ENCODE results near the gene CDKN1B. TPM values are rescaled to one million over a fixed set of nuclear protein-coding genes. Genes with fewer than 3 reads are reported as not detected.

CDKN1B gene
- total RNA-seq, 2 experiments from 2014 or later = 352 TPM

DNA sequence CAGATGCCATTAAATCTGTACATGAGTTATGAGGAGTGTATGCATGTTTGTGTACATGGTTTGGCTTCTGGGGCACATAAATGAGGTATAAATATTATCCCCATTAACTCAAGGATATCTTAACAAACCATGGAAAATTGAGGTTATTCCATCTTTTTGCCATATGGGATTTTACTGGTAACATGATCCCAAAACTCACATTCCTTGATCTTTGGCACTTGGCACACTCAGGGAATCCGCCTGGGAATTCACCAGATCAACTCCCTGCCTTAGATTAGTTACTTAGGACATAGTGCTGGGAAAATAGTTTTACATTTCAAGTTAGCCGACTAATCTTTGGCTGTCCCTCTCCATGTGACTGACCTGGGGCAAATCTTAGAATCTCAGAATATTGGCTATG is 16.9 kb downstream of the CDKN1B start:
- TF ChIP-seq, protein P1, sequence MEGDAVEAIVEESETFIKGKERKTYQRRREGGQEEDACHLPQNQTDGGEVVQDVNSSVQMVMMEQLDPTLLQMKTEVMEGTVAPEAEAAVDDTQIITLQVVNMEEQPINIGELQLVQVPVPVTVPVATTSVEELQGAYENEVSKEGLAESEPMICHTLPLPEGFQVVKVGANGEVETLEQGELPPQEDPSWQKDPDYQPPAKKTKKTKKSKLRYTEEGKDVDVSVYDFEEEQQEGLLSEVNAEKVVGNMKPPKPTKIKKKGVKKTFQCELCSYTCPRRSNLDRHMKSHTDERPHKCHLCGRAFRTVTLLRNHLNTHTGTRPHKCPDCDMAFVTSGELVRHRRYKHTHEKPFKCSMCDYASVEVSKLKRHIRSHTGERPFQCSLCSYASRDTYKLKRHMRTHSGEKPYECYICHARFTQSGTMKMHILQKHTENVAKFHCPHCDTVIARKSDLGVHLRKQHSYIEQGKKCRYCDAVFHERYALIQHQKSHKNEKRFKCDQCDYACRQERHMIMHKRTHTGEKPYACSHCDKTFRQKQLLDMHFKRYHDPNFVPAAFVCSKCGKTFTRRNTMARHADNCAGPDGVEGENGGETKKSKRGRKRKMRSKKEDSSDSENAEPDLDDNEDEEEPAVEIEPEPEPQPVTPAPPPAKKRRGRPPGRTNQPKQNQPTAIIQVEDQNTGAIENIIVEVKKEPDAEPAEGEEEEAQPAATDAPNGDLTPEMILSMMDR (IDR thresholded peaks at IDR 0.05) = no peak

DNA sequence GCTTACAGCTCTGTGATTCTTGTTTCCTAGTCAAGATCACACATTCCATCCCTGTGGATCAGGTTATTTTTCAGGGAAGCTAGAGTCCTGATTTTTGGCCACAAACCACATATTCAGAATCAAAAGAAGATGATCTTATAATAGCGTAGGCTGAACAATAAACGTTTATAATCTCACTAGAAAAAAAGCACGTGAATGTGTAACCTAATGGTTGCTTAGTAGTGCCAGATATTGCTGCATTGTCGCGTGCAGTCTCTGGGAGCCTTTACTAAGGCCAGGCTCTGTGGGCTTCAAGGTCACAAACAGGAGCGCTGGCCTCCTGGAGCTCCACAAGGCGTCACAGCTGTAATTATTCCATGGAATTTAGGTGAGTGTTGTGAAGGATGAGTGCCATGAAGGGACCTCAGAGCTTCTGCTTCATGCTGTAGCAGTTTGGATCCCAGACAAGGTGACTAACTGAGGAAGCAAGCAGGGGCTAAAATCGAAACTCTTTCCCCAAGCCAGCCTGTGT is 17.4 kb downstream of the CDKN1B start:
- peaks cover 9% of the 10 kb centered on the region for H3K36me3 Mint-ChIP-seq (ENCODE audit: low read depth)
- TF ChIP-seq, protein P1 (IDR thresholded peaks at IDR 0.05) = no peak
- ATAC-seq (ENCODE audit: poor library complexity) (no peak), DNase-seq (no peak)
- Histone ChIP-seq H3K9me3 (ENCODE audit: control insufficient read depth in 1 of 2, insufficient read depth in 1 of 2, low read length in 2 of 2) (no peaks in the 10 kb centered on the region), H3K27ac (ENCODE audit: low read depth in 1 of 2, low read length in 2 of 2) (peak overlapping the region in 1 of 2 donors; percentile 66), H3K4me1 (ENCODE audit: insufficient read depth, low read length) (peaks cover 38% of the 10 kb centered on the region), H3K27me3 (ENCODE audit: control insufficient read depth in 1 of 2, insufficient read depth in 2 of 2, low read length in 2 of 2) (no peaks in the 10 kb centered on the region), H3K4me3 (ENCODE audit: low read length) (no peak overlapping the region), H3K36me3 (ENCODE audit: insufficient read depth, low read length) (peaks cover 3% of the 10 kb centered on the region)
- H3K4me3 Mint-ChIP-seq = no peak overlapping the region
- H3K4me1 Mint-ChIP-seq (ENCODE audit: low read depth) = peaks cover 56% of the 10 kb centered on the region
- no peaks in the 10 kb centered on the region for H3K9me3 Mint-ChIP-seq
- POLR2A ChIA-PET = interaction anchor here (4.2 to 6.2 kb wide), 2 partner anchors 14 to 377 kb away, joined by 62 to 414 read pairs; partner anchors contain the start of genes BORCS5 and CDKN1B
- CTCF ChIA-PET = interaction anchor here (1.1 to 1.2 kb wide), 2 partner anchors 20 to 358 kb away, joined by 3 read pairs; no protein-coding TSS in a partner anchor
- intact Hi-C loops (cut with DNase I, micrococcal nuclease) = loop anchor here in 1 of 2 experiments (5.0 kb wide), 1 partner anchor 167 kb away; no protein-coding TSS in a partner anchor
- H3K27me3 Mint-ChIP-seq = no peaks in the 10 kb centered on the region
- H3K27ac Mint-ChIP-seq = peak overlapping the region; percentile 85

More for the DNA sequence above, 16.9 kb downstream of the CDKN1B start:
- Mint-ChIP-seq H3K4me1 (ENCODE audit: low read depth) (peaks cover 58% of the 10 kb centered on the region), H3K27me3 (no peaks in the 10 kb centered on the region), H3K9me3 (no peaks in the 10 kb centered on the region), H3K36me3 (ENCODE audit: low read depth) (peaks cover 10% of the 10 kb centered on the region), H3K4me3 (no peak overlapping the region), H3K27ac (peak overlapping the region; percentile 85)
- Histone ChIP-seq H3K36me3 (ENCODE audit: insufficient read depth, low read length) (peaks cover 3% of the 10 kb centered on the region), H3K4me3 (ENCODE audit: low read length) (no peak overlapping the region), H3K27me3 (ENCODE audit: control insufficient read depth in 1 of 2, insufficient read depth in 2 of 2, low read length in 2 of 2) (no peaks in the 10 kb centered on the region), H3K4me1 (ENCODE audit: insufficient read depth, low read length) (peaks cover 43% of the 10 kb centered on the region), H3K9me3 (ENCODE audit: control insufficient read depth in 1 of 2, insufficient read depth in 1 of 2, low read length in 2 of 2) (no peaks in the 10 kb centered on the region), H3K27ac (ENCODE audit: low read depth in 1 of 2, low read length in 2 of 2) (peak overlapping the region in 1 of 2 donors; percentile 38)
- intact Hi-C loops (cut with DNase I, micrococcal nuclease) = no loop called here
- ATAC-seq (ENCODE audit: poor library complexity) = no peak
- ChIA-PET POLR2A (interaction anchor here (4.2 to 6.2 kb wide), 2 partner anchors 13 to 376 kb away, joined by 62 to 414 read pairs; partner anchors contain the start of genes BORCS5 and CDKN1B), CTCF (no interaction called here)
- DNase-seq = no peak

- ATAC-seq (ENCODE audit: poor library complexity) = no peak
- peak overlapping the region; percentile 21 for H3K4me3 Mint-ChIP-seq
- intact Hi-C loops (cut with DNase I, micrococcal nuclease) = loop anchor here in 1 of 2 experiments (5.0 kb wide), 1 partner anchor 168 kb away; no protein-coding TSS in a partner anchor
Measured at GRCh38 chr12:12735301-12735700, 18.1 kb downstream of the CDKN1B start.

More at GRCh38 chr12:12735301-12735700, 18.1 kb downstream of the CDKN1B start:
- Mint-ChIP-seq H3K27me3 (no peaks in the 10 kb centered on the region), H3K4me1 (ENCODE audit: low read depth) (peaks cover 49% of the 10 kb centered on the region), H3K9me3 (no peaks in the 10 kb centered on the region), H3K27ac (peak overlapping the region; percentile 85), H3K36me3 (ENCODE audit: low read depth) (peaks cover 9% of the 10 kb centered on the region)
- TF ChIP-seq, protein P1 (IDR thresholded peaks at IDR 0.05) = no peak
- Histone ChIP-seq H3K4me1 (ENCODE audit: insufficient read depth, low read length) (peaks cover 31% of the 10 kb centered on the region), H3K27me3 (ENCODE audit: control insufficient read depth in 1 of 2, insufficient read depth in 2 of 2, low read length in 2 of 2) (no peaks in the 10 kb centered on the region), H3K9me3 (ENCODE audit: control insufficient read depth in 1 of 2, insufficient read depth in 1 of 2, low read length in 2 of 2) (no peaks in the 10 kb centered on the region), H3K36me3 (ENCODE audit: insufficient read depth, low read length) (peaks cover 3% of the 10 kb centered on the region), H3K27ac (ENCODE audit: low read depth in 1 of 2, low read length in 2 of 2) (peak overlapping the region in 1 of 2 donors; percentile 66), H3K4me3 (ENCODE audit: low read length) (no peak overlapping the region)
- ChIA-PET CTCF (interaction anchor here (1.1 to 2.4 kb wide), 3 partner anchors 21 to 378 kb away, joined by 3 to 13 read pairs (median 3); partner anchors contain the start of gene BORCS5), POLR2A (interaction anchor here (1.2 to 6.2 kb wide), 5 partner anchors 15 to 378 kb away, joined by 3 to 414 read pairs (median 36); partner anchors contain the start of genes BORCS5, CDKN1B and GPR19)
- DNase-seq = no peak

All from CD4-positive, alpha-beta T cell (primary cell).